Activated T-cell treated with anti-CD3 and anti-CD28 coated beads, Interleukin-2, amount 50 U/mL, for 72 hours (primary cell): ENCODE data around the gene CD177. TPM values are rescaled to one million over a fixed set of nuclear protein-coding genes. Genes with fewer than 3 reads are reported as not detected.

Experiments used
- ATAC-seq, 2 donors: fragments of 150-1000 bp; cut with Tn5 transposase; replicated peaks in 1 of 2; 2 replicates each; pipeline ENCODE4 v1.10.0; 2021; ENCODE audit warnings: moderate library complexity in 2 of 2, mild to moderate bottlenecking in 1 of 2
- DNase-seq, 2 donors: peaks; one replicate each; pipeline ENCODE4 v3.0.0; 2021 to 2022; ENCODE audit warnings: mixed read lengths in 1 of 2
- H3K27ac Mint-ChIP-seq: one replicate; pipeline ENCODE4 v1.8.0; 2022; ENCODE audit warnings: mild to moderate bottlenecking, moderate library complexity, mixed read lengths
- H3K27me3 Mint-ChIP-seq: one replicate; pipeline ENCODE4 v1.8.0; 2022; ENCODE audit warnings: low read depth, mixed read lengths
- H3K36me3 Mint-ChIP-seq, 2 donors: one replicate each; pipeline ENCODE4 v1.8.0; 2022; ENCODE audit warnings: mixed read lengths in 2 of 2, mild to moderate bottlenecking in 1 of 2; ENCODE audit not compliant: insufficient read depth in 2 of 2
- H3K4me1 Mint-ChIP-seq: one replicate; pipeline ENCODE4 v1.8.0; 2022; ENCODE audit warnings: low read depth, mixed read lengths
- H3K4me3 Mint-ChIP-seq, 2 donors: one replicate each; pipeline ENCODE4 v1.8.0; 2022; ENCODE audit warnings: mild to moderate bottlenecking in 2 of 2, mixed read lengths in 2 of 2, moderate library complexity in 2 of 2
- H3K9me3 Mint-ChIP-seq, 2 donors: one replicate each; pipeline ENCODE4 v1.8.0; 2022; ENCODE audit warnings: mixed read lengths in 2 of 2
- total RNA-seq, 2 donors: library from RNA; stranded (reverse); gene quantifications; one replicate each; pipeline ENCODE4 v1.2.3, GENCODE V29; 2022

Gene CD177
- total RNA-seq: not detected

GRCh38 chr19:43353606-43354304 is at the start of gene CD177:
CD177 (plus strand) TSS chr19:43353686; CDS start chr19:43353715, 29 bp downstream.
- H3K27ac Mint-ChIP-seq: no peak within 1 kb of the TSS
- H3K27me3 Mint-ChIP-seq: peaks cover 28% of the 10 kb centered on the region
- H3K4me3 Mint-ChIP-seq: no peak within 1 kb of the TSS

GRCh38 chr19:43305642-43306041 is 47.8 kb upstream of the CD177 start:
- DNase-seq (no peak), ATAC-seq (no peak)
- H3K27me3 Mint-ChIP-seq: peaks cover 37% of the 10 kb centered on the region
- no peaks in the 10 kb centered on the region for H3K4me1 Mint-ChIP-seq
- no peak overlapping the region for H3K4me3 Mint-ChIP-seq
- no peaks in the 10 kb centered on the region for H3K36me3 Mint-ChIP-seq
- no peak overlapping the region for H3K27ac Mint-ChIP-seq
- H3K9me3 Mint-ChIP-seq: no peaks in the 10 kb centered on the region

More at GRCh38 chr19:43353606-43354304, at the start of gene CD177:
- ATAC-seq (no peak), DNase-seq (no peak)
- Mint-ChIP-seq H3K4me1 (no peaks in the 10 kb centered on the region), H3K36me3 (peaks cover 0 to 2% of the 10 kb centered on the region in 2 donors), H3K9me3 (no peaks in the 10 kb centered on the region)

- no peaks in the 10 kb centered on the region for H3K36me3 Mint-ChIP-seq
- no peak for DNase-seq
- no peaks in the 10 kb centered on the region for H3K9me3 Mint-ChIP-seq
- H3K4me1 Mint-ChIP-seq: no peaks in the 10 kb centered on the region
- H3K27ac Mint-ChIP-seq: no peak overlapping the region
- no peak overlapping the region for H3K4me3 Mint-ChIP-seq
- peaks cover 39% of the 10 kb centered on the region for H3K27me3 Mint-ChIP-seq
- no peak for ATAC-seq
Observed at GRCh38 chr19:43306097-43306496, 47.4 kb upstream of the CD177 start.

- peaks cover 39% of the 10 kb centered on the region for H3K27me3 Mint-ChIP-seq
Observed at GRCh38 chr19:43308244-43308815, 45.2 kb upstream of the CD177 start.

GRCh38 chr19:43309466-43309865 is 44.0 kb upstream of the CD177 start:
- H3K27ac Mint-ChIP-seq: no peak overlapping the region
- DNase-seq (no peak), ATAC-seq (no peak)
- H3K4me3 Mint-ChIP-seq: no peak overlapping the region
- peaks cover 39% of the 10 kb centered on the region for H3K27me3 Mint-ChIP-seq
- no peaks in the 10 kb centered on the region for H3K9me3 Mint-ChIP-seq
- H3K4me1 Mint-ChIP-seq: no peaks in the 10 kb centered on the region
- H3K36me3 Mint-ChIP-seq: no peaks in the 10 kb centered on the region

More at GRCh38 chr19:43308244-43308815, 45.2 kb upstream of the CD177 start:
- no peak overlapping the region for H3K27ac Mint-ChIP-seq
- DNase-seq: no peak
- H3K4me3 Mint-ChIP-seq: no peak overlapping the region
- no peaks in the 10 kb centered on the region for H3K36me3 Mint-ChIP-seq
- H3K9me3 Mint-ChIP-seq: no peaks in the 10 kb centered on the region
- no peaks in the 10 kb centered on the region for H3K4me1 Mint-ChIP-seq
- ATAC-seq: no peak

- ATAC-seq: no peak
- H3K27me3 Mint-ChIP-seq: peaks cover 34% of the 10 kb centered on the region
- H3K4me1 Mint-ChIP-seq: no peaks in the 10 kb centered on the region
- no peak overlapping the region for H3K4me3 Mint-ChIP-seq
- no peaks in the 10 kb centered on the region for H3K9me3 Mint-ChIP-seq
- no peaks in the 10 kb centered on the region for H3K36me3 Mint-ChIP-seq
- H3K27ac Mint-ChIP-seq: no peak overlapping the region
- no peak for DNase-seq
Observed at GRCh38 chr19:43310221-43310620, 43.3 kb upstream of the CD177 start.

GRCh38 chr19:43311256-43311655 is 42.2 kb upstream of the CD177 start:
- Mint-ChIP-seq H3K27ac (no peak overlapping the region), H3K9me3 (no peaks in the 10 kb centered on the region), H3K4me3 (no peak overlapping the region), H3K27me3 (peaks cover 34% of the 10 kb centered on the region), H3K4me1 (no peaks in the 10 kb centered on the region), H3K36me3 (no peaks in the 10 kb centered on the region)
- ATAC-seq: no peak
- no peak for DNase-seq

- no peak for DNase-seq
- H3K27ac Mint-ChIP-seq: no peak overlapping the region
- ATAC-seq: no peak
- no peaks in the 10 kb centered on the region for H3K4me1 Mint-ChIP-seq
- no peak overlapping the region for H3K4me3 Mint-ChIP-seq
- H3K36me3 Mint-ChIP-seq: no peaks in the 10 kb centered on the region
- H3K9me3 Mint-ChIP-seq: no peaks in the 10 kb centered on the region
- peaks cover 34% of the 10 kb centered on the region for H3K27me3 Mint-ChIP-seq
Observed at GRCh38 chr19:43311706-43312105, 41.8 kb upstream of the CD177 start.

GRCh38 chr19:43313711-43314495 is 39.6 kb upstream of the CD177 start:
- H3K4me3 Mint-ChIP-seq: no peak overlapping the region
- peaks cover 18% of the 10 kb centered on the region for H3K27me3 Mint-ChIP-seq
- no peak overlapping the region for H3K27ac Mint-ChIP-seq
- no peaks in the 10 kb centered on the region for H3K9me3 Mint-ChIP-seq
- H3K36me3 Mint-ChIP-seq: no peaks in the 10 kb centered on the region
- no peak for ATAC-seq
- no peak for DNase-seq
- H3K4me1 Mint-ChIP-seq: no peaks in the 10 kb centered on the region

GRCh38 chr19:43315851-43316250 is 37.6 kb upstream of the CD177 start:
- no peak overlapping the region for H3K4me3 Mint-ChIP-seq
- no peaks in the 10 kb centered on the region for H3K36me3 Mint-ChIP-seq
- H3K9me3 Mint-ChIP-seq: no peaks in the 10 kb centered on the region
- DNase-seq: no peak
- no peak for ATAC-seq
- no peaks in the 10 kb centered on the region for H3K4me1 Mint-ChIP-seq
- no peak overlapping the region for H3K27ac Mint-ChIP-seq
- no peaks in the 10 kb centered on the region for H3K27me3 Mint-ChIP-seq

- H3K4me1 Mint-ChIP-seq: no peaks in the 10 kb centered on the region
- ATAC-seq (no peak), DNase-seq (no peak)
- H3K27ac Mint-ChIP-seq: no peak overlapping the region
- H3K36me3 Mint-ChIP-seq: no peaks in the 10 kb centered on the region
- no peaks in the 10 kb centered on the region for H3K27me3 Mint-ChIP-seq
- no peaks in the 10 kb centered on the region for H3K9me3 Mint-ChIP-seq
- H3K4me3 Mint-ChIP-seq: no peak overlapping the region
Observed at GRCh38 chr19:43316591-43317319, 36.7 kb upstream of the CD177 start.

- H3K36me3 Mint-ChIP-seq: no peaks in the 10 kb centered on the region
- H3K4me1 Mint-ChIP-seq: no peaks in the 10 kb centered on the region
- no peak overlapping the region for H3K4me3 Mint-ChIP-seq
- ATAC-seq (no peak), DNase-seq (no peak)
- H3K27me3 Mint-ChIP-seq: no peaks in the 10 kb centered on the region
- no peaks in the 10 kb centered on the region for H3K9me3 Mint-ChIP-seq
- no peak overlapping the region for H3K27ac Mint-ChIP-seq
Observed at GRCh38 chr19:43318203-43318602, 35.3 kb upstream of the CD177 start.

- H3K9me3 Mint-ChIP-seq: no peaks in the 10 kb centered on the region
- H3K4me1 Mint-ChIP-seq: no peaks in the 10 kb centered on the region
- ATAC-seq (no peak), DNase-seq (no peak)
- H3K36me3 Mint-ChIP-seq: no peaks in the 10 kb centered on the region
- H3K27me3 Mint-ChIP-seq: no peaks in the 10 kb centered on the region
- no peak overlapping the region for H3K27ac Mint-ChIP-seq
- no peak overlapping the region for H3K4me3 Mint-ChIP-seq
Observed at GRCh38 chr19:43318796-43319314, 34.6 kb upstream of the CD177 start.
